NCI-H128 (cell line): ENCODE measurements around the gene APOA4.

Experiments
- DNase-seq: peaks from one replicate; lab custom pipeline; 2025; ENCODE audit not compliant: unreplicated experiment; lab: John Stamatoyannopoulos, UW

APOA4 gene

DNA sequence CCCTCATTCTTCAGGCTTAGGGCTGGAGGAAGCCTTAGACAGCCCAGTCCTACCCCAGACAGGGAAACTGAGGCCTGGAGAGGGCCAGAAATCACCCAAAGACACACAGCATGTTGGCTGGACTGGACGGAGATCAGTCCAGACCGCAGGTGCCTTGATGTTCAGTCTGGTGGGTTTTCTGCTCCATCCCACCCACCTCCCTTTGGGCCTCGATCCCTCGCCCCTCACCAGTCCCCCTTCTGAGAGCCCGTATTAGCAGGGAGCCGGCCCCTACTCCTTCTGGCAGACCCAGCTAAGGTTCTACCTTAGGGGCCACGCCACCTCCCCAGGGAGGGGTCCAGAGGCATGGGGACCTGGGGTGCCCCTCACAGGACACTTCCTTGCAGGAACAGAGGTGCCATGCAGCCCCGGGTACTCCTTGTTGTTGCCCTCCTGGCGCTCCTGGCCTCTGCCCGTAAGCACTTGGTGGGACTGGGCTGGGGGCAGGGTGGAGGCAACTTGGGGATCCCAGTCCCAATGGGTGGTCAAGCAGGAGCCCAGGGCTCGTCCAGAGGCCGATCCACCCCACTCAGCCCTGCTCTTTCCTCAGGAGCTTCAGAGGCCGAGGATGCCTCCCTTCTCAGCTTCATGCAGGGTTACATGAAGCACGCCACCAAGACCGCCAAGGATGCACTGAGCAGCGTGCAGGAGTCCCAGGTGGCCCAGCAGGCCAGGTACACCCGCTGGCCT lies 7.2 kb upstream of the APOA4 start:
- no peak for DNase-seq

DNA sequence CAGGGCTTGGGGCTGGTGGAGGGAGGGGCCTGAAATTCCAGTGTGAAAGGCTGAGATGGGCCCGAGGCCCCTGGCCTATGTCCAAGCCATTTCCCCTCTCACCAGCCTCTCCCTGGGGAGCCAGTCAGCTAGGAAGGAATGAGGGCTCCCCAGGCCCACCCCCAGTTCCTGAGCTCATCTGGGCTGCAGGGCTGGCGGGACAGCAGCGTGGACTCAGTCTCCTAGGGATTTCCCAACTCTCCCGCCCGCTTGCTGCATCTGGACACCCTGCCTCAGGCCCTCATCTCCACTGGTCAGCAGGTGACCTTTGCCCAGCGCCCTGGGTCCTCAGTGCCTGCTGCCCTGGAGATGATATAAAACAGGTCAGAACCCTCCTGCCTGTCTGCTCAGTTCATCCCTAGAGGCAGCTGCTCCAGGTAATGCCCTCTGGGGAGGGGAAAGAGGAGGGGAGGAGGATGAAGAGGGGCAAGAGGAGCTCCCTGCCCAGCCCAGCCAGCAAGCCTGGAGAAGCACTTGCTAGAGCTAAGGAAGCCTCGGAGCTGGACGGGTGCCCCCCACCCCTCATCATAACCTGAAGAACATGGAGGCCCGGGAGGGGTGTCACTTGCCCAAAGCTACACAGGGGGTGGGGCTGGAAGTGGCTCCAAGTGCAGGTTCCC lies 6.5 kb upstream of the APOA4 start, which contains the start of gene APOC3:
Gene APOC3, plus strand, starts transcription at position 383 of the 659 bp plus-strand sequence. CDS start 676 bp downstream, outside the sequence.
- DNase-seq, result no peak

GRCh38 chr11:116828632-116829524 lies 5.8 kb upstream of the APOA4 start:
- DNase-seq, result no peak

- DNase-seq, result no peak
Measured at GRCh38 chr11:116827461-116827860, 4.4 kb upstream of the APOA4 start.

GRCh38 chr11:116826751-116827431 lies 3.8 kb upstream of the APOA4 start:
- no peak for DNase-seq

GRCh38 chr11:116825854-116826750 lies 3.0 kb upstream of the APOA4 start:
- no peak for DNase-seq

DNA sequence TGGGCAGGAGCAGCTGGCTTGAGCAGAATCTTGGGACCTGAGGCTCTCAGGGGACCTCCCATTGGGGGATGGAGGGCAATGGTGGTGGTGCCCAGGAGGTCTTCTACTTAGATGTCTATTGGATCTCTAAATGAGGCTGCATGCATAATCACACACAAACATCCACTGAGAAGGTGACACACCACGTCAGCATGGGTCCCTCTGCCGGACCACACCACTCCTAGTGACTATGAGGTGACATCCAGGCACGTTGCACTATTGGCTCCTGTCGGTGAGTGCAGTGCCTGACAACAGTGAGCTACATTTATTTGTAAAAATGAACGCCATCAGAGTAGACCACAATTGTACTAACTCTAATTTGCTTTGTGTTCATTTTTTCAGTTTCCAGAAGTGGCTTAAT lies 2.3 kb upstream of the APOA4 start:
- no peak for DNase-seq

DNA sequence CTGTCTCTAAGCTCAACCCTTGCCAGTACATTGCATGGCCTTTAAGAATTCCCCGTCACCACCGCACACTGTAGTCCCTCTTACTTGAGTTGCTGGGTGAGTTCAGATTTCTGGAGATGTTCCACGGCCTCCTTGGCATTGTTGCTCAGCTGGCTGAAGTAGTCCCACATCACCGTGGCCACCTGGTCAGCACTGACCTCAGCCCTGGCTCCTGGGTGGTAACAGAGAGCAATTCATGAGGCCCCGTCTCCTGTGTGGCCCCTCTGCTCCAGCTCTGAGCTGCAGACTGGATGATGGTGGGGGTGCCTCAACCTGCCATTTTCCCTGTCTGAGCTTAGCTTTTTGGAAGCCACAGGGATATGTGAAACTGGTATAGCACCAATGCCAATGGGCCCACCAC lies 529 bp downstream of the APOA4 start:
- DNase-seq, result no peak

DNA sequence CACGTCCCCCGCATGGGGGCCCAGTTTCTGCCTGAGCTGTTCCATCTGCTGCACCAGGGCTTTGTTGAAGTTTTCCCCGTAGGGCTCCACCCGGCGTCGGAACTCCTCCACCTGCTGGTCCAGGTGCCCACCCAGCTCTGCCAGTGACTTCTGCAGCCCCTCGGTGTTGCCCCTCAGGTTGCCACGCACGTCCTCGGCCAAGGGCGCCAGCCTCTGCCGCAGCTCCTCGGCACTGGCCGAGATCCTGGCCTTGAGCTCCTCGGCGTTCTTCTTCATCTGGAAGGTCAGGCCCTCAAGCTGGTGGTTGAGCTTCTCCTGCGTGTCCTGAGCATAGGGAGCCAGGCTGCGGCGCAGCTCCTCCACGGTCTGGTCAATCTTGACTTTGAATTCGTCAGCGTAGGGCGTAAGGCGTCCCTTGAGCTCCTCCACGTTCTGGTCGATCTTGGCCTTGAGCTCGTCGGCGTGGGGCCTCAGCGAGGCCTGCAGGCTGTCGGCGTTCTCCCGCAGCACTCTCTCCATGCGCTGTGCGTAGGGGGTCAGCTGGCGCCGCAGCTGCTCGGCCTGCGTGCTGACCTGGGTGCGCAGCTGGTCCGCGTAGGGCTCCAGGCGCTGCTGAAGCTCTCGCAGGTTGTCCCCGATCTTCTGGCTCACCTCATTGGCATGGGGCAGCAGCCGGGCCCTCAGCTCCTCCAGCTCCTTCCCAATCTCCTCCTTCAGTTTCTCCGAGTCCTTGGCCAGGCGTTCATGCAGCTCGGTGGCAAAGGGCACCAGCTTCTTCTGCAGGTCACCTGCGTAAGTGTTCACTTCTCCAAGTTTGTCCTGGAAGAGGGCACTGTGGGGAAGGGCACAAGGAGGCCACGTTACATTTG lies 1.8 kb downstream of the APOA4 start:
- DNase-seq, result no peak

- DNase-seq, result no peak
Measured at GRCh38 chr11:116819049-116819448, 4.1 kb downstream of the APOA4 start.

DNA sequence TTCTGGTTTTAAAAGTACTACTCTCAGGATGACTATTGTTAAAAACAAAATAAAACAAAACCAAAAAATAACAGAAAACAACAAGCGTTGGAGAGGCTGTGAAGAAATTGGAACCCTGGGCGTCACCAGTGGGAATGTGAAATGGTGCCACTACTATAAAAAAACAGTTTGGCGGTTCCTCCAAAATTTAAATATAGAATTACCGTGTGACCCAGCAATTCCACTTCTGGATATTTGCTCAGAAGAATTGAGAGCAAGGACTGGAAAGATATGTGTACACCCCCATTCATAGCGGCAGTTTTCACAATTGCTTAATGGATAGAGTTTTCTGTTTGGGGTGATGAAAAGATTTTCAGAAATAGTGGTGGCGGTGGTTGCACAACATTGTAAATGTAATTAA lies 8.6 kb downstream of the APOA4 start:
- no peak for DNase-seq

GRCh38 chr11:116813781-116814471 lies 9.2 kb downstream of the APOA4 start:
- DNase-seq, result no peak

DNA sequence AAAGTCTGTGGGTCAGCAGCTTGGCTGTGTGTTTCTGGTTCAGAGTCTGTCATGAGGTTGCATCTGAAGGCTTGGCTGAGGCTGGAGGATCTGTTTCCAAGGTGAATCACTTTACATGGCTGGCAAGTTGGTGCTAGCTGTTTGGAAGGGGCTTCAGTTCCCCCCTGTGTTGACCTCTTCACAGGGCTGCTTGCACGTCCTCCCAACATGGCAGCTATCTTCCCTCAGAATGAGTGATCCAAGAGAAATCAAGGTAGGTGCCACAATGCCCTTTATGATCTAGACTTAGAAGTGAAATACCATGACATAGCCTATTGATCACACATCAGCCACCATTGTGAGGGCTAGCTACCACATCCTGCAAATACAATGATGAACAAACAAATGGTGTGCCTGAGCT lies 9.9 kb downstream of the APOA4 start:
- DNase-seq, result no peak

DNA sequence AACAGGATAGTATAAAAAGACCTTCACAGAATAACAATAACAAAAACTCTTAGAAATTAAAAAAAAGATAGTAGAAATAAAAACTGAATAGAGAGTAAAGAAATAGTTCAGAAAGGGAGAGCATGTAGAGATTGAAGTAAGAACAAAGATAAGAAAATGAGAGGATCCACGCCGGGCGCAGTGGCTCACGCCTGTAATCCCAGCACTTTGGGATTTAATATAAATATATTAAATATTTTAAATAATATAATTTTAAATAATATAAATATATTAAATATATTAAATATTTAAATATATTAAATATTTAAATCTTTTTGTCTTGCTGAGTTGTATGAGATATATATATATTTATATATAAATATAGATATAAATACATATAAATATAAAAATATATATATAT lies 11.0 kb downstream of the APOA4 start:
- DNase-seq, result no peak

DNA sequence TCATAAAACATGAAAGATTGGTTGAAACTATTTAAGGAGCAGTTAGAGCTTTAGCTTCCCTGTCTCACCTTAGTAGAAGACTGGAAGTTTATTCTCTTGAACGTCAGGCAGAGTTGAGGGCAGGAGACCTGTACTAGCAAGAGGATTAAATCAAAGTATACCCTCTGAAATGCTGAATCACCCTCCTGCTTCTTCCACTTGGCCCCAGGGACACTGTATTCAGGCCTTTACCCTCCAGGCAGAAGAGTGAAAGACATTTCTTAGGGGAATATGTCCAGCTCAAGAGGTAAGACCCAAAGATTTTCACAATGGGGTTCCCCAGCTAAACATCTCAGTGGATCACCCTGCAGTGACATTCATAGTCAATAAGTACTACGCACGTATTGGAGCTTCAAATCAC lies 11.9 kb downstream of the APOA4 start:
- DNase-seq, result no peak

- no peak for DNase-seq
Measured at GRCh38 chr11:116808262-116809175, 14.6 kb downstream of the APOA4 start.

GRCh38 chr11:116807601-116808261 lies 15.4 kb downstream of the APOA4 start:
- no peak for DNase-seq
